GM21717 (cell line): ENCODE measurements around the gene MRPL10.

ENCODE experiments used
- ATAC-seq: cut with Tn5 transposase; IDR thresholded peaks from one replicate; pipeline ENCODE4 v1.9.1; 2021; ENCODE audit warnings: mild to moderate bottlenecking, moderate library complexity; ENCODE audit not compliant: unreplicated experiment

Gene MRPL10

DNA sequence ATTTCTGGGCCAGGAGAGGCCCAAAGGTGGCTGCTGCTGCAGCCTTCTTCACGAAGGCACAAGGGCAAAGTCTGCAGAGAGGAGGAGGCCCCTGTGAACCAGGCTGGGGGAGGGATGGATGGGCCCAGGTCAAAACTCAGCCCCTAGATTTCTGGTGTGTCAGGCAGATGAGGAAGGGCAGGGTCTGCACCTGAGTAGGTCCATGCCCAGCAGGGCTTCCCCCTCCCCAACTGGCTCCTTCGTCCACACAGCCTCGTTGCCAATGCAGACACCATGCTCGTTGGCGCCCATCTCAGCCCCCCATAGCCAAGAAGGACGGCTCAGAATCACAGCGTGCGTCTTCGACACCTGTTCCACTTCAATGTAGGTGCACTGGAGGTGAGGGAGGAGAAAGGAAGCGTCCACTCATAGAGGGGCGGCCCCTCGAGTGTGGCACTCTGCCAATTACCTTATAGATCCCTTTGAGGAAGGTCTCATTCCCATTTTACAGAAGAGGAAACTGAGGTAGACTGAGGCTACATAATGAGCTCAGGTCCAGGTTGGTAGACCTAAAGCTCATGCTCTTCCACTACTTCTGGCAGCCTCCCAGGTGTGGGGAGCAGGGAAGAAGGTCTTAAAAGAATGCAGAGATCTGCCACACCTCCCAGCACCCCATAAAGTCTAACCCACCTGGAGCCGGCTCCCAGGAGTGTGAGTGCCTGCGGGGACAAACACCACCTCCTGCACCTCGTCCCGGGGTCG is 8.8 kb upstream of the MRPL10 start:
- no peak for ATAC-seq

GRCh38 chr17:47839071-47839470 is 7.7 kb upstream of the MRPL10 start:
- ATAC-seq, result no peak

GRCh38 chr17:47838636-47839035 is 7.3 kb upstream of the MRPL10 start:
- ATAC-seq, result no peak

DNA sequence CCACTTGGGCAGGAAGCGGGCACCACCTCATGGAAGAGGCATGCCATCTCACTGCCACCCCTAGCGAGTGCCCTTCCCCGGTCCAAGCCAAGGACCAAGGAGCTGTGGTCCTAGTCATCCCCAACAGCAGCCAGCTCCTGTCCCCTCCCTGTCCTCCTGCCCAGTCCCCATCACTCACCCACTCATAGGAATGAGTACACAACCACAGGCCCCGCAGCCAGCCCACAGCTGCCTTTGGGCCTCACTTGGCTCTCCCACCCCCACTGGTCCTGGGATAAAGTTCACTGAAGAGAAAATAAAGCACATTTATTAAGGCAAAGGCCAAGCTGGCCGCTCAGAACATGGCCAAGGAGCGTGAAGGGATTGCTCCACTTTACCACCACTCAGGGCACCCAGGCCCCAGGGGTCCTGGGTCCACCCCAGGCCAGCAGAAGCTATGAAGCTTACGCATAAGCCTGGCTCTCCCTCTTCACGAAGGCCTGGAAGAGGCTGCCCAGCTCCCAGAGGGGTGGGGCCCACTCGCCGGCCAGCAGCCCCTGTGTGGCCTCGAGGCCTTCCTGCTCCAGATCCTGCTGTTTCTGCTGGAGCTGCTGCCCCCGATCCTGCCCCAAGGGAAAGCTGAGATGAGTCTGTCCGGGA is 6.2 kb upstream of the MRPL10 start:
- ATAC-seq, result no peak

DNA sequence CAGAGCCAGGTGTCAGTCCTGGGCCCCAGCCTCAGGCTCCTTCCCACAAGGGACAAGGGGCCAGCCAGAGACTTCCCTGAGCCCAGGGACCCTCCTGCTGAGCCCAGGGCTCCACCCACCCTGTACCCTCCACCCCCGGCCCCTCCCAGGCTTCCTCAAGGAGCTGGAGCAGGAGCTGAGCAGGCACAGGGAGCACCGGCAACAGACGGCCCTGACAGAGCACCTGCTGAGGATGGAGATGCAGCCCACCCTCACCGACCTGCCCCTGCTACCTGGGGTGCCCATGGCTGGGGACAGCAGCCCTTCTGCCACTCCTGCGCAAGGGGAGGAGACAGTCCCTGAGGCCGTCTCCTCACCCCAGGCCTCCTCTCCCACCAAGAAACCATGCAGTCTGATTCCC is 5.3 kb upstream of the MRPL10 start:
- ATAC-seq, result no peak

DNA sequence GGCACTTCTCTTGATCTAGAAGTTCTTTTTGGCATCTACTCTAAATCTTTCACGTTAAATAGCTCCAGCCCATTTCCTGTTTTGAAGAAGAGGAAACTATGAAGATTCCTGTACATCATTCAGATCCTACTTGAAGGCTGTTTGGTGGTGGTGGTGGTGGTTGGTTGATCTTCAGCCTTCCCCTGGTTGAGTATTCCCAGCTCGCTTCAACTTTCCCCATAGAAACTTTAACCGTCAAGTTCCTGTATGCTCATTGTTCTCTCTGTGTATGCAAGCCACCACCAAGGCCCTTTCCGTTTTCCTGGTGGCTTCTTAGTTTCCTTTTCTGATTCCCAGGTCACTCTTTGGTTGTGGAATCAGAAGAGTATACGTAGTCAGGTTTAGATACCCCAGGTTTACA is 3.4 kb upstream of the MRPL10 start:
- ATAC-seq, result no peak

GRCh38 chr17:47831934-47832327 is 590 bp upstream of the MRPL10 start:
- peak; percentile 3 for ATAC-seq

DNA sequence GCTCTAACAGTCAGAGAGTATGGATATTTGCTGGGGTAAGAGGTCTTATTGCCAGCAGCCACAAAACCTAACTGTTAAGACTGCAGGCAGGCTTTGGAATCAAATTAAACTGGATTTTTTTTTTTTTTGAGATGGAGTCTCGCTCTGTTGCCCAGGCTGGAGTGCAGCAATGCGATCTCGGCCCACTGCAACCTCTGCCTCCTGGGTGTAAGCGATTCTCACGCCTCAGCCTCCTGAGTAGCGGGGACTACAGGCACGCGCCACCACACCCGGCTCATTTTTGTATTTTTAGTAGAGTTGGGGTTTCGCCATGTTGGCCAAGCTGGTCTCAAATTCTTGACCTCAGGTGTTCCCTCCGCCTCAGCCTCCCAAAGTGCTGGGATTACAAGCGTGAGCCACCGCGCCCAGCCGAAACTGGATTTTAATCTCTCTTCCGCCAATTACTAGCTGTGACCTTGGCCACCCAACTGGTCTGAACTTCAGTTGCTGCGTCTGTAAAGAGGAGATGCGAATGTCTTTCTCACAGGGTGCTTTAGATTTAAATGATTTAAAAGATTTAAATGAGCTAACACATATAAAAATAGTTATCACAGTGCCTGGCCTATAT is 842 bp downstream of the MRPL10 start:
- ATAC-seq, result no peak

DNA sequence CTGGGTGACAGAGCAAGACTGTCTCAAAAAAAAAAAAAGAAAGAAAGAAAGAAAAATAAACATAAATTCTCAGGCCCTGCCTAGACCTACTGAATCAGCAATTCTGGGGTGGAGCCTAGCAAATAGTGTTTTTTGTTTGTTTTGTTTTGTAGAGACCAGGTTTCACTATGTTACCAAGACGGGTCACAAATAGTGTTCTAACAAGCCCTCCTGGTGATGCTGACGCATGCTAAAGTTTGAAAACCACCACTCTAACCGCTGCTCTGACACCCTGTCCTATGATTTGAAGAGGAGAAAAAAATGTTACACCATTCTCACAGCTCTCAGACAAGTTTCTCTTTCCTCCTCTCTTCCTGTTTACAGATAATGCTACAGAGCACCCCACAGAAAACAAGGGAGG is 1.5 kb downstream of the MRPL10 start:
- ATAC-seq, result no peak

- no peak for ATAC-seq
Observed at GRCh38 chr17:47823519-47823918, 7.8 kb downstream of the MRPL10 start.

DNA sequence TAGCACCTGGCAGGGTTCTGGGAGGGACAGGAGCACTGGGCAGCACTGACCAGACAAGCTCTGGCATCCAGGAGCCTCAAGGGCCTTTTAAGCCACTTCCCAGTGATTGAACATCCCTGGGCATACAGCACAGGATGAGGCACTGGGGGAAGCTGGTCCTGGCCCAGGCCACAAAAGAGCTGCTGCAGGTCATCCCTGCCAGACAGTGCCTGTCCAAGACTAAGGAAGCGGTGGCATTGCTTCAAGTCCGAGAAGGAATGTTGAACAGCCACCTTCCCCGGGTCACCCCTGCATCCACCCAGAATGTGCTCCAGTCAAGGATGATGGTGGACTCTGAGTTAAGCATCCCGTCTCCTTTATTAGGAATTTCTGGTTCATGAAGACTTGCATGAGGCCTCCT is 8.6 kb downstream of the MRPL10 start:
- no peak for ATAC-seq

DNA sequence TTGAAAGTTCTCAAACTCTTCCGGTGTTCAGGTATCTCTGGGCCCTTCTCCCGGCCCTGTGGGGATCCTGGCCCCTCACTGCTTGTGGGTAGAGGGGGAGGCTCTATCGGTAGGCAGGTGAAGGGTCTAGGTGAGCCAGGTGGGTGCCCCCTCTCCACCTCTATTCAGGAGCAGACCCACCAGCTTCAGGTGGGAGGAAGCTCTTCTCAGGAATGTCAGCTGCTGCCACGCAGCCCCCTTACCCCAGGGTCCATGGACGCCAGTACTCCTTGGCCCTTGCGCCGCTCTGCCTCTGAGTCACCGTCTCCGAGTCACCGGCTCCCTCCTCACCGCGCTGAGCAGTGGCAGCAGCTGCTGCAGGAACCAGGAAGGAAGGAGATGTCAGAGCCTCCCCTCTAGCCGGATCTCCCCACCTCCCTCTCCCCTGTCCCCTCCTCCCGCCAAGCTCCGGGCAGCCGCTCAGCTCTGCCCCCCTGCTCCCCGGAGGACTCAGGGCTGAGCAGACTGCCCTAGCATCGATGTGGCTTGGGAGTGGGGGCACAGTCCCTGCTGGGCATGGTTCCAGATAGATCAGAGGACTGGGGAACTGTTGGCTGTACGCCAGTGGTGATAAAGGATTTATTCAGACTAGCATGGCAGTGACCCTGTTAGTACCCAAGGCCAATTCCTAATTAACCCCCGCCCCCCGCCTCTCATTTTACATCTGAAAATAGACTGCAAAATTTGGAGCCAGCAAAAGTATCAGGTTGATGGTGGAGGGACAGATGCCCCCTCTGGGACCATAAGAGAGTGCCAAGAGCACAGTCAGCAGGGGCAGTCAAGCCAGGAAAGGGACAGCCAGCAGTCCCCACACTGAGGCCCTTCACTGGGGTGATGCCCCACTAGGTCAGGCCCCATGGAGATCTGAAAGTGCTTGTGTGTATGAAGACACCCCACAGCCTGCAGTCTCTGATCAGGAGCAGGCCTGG is 9.6 kb downstream of the MRPL10 start, which contains the start of gene OSBPL7:
TSS of gene OSBPL7 (minus strand) at position 371 of the 968 bp plus-strand sequence. CDS start 1,516 bp downstream, outside the sequence.
- ATAC-seq, result peak; percentile 54

DNA sequence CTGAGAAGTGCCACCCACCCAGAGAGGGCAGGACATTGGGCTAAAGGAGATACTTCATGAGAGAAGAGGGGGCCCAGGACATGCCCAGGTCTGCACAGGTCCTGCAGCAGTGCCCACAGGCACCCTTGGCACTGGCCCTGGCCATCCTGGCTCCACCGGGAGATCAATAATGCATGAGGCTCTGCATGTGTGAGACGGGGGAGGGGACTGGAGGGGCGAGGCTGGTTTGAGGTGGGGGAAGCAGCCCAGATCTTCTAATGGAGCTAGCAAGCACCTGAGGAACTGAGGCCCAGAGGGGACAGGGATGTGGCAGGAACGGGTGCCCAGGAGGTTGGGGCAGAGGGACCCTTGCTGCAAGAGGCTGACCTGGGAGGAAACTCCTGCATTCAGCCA is 10.3 kb downstream of the MRPL10 start:
- ATAC-seq, result no peak

DNA sequence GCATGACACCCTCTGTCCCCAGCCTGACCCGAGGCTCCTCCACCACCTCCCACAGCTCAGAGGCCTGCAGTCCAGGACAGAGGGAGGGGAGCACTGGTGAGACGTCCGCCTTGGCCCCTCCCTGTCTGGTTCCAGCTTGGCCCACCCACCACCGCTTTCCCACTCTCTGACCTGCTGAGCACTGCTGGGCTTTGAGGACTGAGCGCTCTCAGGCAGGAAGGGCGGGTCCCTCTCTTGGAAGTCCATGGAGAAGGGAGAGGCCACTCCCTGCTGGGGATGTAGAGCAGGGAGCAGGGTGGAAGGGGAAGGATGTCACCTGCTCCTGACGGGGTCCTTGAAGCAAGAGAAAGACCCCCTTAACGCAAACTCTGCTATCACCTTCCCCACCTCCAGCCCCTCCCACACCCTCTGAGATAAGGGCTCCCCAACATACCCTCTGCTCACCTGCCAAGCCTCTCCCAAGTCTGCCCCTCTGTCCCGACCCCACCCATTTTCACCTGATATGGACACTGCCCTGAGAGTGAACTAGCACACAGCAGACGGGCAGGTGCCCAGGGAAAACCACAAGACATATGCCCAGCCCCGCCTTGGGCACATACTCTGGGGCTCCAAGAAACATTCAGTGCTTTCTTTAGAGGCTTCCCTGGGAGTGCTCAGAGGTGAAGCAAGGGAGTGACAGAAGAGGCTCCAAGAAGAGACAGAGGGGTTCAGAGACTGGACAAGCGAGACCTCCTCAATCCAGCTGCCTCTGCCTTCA is 11.1 kb downstream of the MRPL10 start:
- ATAC-seq, result no peak

GRCh38 chr17:47819475-47819874 is 11.9 kb downstream of the MRPL10 start:
- no peak for ATAC-seq

DNA sequence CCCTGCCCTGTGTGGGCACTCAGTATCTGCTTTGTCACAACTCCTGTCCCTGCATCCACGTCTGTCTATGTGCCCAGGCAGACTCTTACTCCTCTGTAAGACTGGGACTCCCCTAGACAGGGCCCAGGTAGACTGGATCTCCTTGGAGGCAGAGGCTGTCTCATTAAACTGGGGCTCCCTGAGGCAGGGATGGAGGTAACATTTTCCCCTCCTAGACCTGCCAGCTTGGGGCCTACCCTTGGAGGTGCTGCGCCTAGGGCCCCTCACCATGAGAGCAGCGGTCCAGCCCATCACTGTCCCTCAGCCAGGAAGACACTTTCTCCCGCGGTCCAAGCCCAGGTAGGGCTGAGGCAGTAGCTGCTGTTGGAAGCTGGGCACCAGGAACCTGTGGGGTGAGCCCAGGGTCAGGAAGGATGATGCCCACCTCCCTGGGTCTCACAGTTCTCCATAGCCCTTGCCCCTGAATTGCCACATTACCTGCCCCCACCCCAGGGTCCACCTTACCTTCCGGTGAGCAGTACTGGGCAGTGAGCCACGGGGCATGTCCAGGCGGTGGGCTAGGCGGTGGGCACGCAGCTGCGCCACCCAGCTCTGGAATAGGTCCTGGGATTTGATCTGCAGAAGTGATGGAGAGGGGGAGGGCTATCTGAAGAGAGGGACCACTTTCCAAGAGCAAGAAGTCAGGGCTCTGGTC is 13.2 kb downstream of the MRPL10 start:
- ATAC-seq, result no peak

- no peak for ATAC-seq
Observed at GRCh38 chr17:47816947-47817346, 14.4 kb downstream of the MRPL10 start.

GRCh38 chr17:47816111-47816735 is 15.1 kb downstream of the MRPL10 start:
- ATAC-seq, result no peak
